GF-D8 (cell line): ENCODE measurements around the gene FRMD4A.

Experiments
- DNase-seq: peaks from one replicate; lab custom pipeline; 2025; lab: John Stamatoyannopoulos, UW

The FRMD4A gene

DNA sequence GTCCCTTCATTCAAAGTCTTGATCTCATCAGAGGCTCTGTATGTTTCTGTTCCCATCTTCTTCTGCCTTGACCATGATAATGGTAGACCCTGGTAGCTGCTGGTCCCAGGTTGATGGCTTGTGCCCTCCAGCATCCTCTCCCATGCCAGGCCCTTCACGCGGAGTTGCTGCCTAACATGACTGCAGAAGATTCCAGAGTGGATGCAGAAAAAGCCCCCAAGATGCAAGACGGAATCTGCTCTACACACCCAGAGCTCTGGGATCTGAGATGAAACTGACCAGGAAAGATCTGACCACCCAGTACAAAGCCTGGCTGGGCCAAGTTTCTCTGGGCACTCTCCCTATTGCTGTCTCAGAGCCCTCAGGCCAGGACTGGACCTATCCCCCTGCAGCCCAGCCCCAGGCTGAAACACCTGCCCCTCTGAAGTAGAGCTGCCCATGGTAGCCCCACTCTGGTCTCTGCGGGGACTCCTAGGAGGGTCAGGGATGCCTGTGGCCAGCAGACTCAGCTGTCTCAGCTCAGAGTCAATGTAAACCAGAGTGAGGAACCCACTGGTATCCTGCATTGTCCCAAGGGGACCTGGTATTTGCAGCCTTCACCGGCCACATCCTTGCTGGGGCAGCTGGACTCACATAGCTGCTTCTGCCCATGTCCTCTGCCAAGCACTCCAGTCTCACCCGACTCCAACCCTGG lies 9.5 kb upstream of the FRMD4A start:
- DNase-seq: no peak

DNA sequence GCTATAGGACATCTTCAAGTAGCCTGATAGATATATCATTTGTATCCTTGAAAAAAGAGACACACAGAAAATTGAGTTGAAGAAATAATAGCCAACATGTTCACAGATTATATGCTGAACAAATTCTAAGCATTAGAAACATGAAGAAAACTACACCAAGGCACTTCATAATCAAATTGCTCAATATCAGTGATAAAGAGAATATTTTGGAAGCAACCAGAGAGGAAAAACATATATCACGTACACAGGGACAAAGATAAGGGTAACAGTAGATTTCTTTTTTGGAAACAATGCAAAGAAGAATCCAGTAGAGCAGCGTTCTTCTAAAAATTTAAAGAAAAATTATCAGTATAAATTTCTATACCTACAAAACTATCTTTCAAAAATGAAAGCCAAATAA lies 6.0 kb upstream of the FRMD4A start:
- DNase-seq: no peak

DNA sequence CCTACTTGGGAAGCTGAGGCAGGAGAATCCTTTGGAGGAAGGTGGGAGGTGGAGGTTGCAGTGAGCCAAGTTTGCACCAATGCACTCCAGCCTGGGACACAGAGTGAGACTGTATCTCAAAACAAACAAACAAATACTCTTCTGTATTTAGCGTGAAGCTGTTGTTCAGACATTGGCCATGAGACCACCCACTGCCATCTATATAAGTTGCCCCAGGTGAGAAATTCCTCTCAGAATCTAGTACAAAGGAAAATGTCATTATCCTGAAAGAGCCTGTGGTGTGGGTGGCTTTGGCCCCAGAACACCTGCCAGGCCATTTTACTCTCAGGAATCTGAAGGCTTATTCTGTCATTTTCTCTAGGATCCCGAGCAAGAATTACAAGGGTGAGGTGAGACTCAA lies 4.0 kb upstream of the FRMD4A start:
- DNase-seq: no peak

DNA sequence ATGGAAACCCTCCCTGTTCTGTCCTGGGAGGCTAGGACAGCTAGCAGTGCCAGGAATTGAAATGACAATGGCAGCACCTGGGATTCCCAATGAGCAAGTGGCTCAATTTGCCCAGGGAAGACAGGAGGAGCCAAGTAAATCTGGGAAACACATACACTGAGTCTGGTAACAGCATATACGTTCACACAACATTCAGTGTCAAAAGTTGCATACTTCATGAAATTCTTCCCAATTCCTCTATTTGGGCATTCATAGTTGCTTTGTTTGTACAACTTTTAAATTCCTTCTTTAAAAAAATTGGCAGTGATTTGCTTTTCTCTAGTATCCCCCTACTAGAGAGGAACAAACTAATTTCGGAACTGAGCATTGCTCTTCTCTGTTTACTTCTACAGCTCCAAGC lies 2.9 kb upstream of the FRMD4A start:
- DNase-seq: no peak

DNA sequence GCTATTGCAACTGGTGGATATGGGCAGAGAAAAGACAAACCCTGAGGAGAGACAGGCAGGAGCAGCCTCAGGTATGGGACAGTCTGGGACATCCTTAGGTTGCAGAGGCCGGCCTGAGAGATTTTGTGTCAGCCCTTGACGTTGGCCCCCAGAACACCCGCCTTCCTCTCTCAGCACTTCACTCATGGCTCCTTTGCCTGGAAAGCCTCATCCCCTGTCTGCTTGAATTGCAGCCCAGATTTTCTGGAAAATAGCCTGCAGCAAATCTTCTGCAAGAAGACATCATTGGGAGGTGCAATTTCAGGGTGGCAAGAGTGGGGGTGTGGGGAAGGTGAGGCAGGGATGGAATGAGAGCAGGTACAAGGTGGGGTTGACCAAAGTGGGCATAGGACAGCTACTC lies 2.2 kb upstream of the FRMD4A start:
- DNase-seq: no peak

DNA sequence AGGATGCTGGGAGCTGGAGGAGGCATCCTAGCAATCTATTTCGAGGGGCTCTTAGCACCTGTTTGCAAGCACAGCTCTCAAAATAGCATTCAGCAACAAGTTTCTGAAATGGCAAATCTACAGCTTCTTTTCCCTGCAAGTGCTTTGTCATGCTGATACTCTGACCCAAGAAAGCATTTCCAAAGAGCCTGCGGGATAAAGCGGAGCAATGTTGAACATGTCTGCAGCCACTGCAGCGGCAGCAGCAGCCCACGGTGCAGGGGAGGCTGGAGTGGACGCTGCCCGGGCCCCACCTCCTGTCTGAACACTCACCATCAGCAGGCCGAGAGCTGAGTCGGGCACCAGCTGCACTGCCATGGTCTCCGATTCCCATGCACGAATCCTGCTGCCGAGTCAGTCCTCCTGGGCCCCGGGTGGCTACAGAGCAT lies 964 bp downstream of the FRMD4A start:
- no peak for DNase-seq

DNA sequence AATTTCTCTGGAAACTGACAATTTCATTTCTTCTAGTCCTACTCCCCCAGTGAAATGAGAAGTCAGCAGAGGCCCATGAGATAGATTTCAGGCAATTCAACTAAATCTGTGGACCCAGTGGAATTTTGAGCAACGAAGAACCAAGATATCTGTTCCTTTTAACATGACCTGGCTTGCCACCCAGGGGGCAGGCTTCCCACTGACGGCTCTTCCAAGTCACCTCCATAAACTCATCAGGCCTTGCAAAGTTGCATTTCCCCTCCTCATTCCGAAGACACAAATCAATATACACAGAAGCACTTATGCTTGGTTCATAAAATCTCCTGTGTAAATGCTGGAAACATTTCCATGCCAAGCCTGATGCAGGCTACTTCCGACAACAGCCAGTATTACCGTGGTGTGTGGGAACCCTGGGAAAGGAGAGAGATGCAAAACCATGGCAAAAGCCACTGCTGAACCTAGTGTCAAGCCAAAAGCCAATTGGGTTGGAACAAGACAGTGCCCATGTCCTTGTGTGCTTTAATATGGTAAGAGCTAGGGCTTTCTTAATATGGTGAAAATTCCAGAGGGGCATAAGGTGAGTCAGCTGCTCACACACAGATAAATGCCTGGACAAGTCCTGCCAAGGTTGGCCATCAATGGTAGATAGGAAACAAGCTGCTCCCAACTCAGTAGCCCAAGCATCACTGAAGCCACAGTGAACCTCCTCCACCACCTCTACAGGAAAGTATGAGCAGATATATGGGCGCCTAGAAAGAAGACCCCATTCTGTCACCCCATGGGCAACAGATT lies 1.6 kb downstream of the FRMD4A start:
- no peak for DNase-seq

DNA sequence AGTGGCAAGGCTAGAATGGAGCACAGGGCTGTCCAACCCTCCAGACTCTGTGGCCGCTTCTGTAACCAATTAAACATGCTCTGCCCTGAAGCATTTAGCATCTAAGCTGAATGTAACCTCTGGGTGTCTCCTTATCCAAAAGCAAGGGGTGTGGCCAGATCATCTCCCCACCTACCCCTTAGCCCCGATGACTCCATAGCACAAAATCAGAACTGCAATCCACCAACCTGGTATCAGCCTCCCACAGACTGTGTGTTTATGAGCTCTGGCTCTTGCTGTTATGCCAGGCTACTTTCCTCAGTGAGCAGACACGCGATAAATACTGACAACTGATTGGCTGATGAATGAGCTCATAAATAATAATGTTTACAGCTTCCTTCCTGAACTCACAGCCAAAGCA lies 3.2 kb downstream of the FRMD4A start:
- no peak for DNase-seq

DNA sequence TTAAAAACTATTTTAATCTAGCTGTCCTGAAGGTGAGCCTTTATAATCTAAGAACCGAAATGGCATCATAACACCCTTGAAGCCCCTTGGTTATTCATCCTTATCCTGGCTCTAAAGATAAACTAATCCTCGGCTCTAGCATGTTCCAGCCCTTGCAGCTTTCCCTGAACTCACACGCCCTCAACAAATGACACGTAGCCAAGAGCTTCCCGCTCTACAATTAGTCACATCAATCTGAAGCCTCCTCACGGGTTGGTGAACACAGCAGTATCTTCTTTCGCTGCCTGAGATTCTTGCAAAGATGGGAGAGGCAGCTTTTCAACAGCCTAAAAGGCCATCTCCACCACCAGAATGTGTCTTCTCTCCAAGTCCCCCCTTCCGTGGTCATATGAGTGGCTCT lies 4.1 kb downstream of the FRMD4A start:
- DNase-seq: no peak

DNA sequence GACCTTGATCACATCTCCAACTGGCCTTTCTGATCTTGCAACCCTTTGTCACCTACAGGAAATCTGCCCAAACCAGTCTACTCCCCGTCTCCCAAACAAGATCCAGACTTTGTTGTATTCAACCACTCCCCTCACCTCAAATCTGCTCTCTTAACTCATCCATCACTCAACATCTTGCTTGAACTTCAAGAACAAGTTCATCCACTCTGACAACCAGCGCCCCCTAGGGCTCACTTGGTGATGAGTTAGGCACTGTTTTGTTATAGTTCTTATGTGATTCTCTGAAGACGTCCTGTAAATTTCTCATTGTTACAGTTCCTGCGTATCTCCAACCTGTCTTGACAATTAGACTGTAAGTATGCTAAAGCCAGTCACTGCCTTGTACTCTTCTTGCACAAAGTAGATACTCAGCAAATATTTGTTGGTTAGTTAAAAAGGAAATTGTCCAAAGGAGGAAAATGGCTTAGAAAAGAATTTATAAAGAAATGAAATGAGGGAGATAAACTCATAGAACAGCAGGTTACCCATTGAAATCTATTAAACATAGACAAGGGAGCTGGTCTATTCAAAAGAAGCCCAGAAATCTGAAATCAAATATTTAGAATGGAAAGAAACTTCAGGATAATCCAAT lies 5.3 kb downstream of the FRMD4A start:
- DNase-seq: no peak

DNA sequence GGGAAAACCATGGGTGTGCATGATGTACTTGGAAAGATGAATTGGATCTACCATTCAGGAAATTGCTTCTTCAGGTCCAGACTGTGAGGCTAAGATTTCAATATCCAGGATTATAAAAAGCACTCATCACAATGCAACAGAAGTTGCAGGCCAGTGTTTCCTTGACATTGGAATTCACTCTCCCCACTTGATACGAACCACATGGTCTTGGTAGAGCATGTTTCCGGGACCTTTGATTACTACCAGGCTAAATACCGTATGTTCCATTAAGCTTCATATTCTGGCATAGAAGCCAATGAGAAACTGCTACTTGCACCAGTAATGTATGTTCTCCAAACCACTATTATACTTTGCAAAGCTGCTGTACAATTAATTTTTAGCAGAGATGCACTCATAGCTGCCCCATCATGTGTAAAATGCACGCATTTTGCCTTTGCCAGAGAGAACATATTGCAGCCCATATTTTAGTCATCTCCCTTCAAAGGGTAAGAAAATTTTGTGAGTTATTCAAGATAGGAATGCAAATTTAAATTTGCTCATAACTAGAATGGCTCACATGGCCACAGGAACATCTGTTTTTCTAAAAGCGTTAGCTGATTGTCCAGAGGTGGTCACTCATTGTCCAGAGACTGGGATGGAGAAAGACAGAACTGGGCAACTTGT lies 8.1 kb downstream of the FRMD4A start:
- no peak for DNase-seq

DNA sequence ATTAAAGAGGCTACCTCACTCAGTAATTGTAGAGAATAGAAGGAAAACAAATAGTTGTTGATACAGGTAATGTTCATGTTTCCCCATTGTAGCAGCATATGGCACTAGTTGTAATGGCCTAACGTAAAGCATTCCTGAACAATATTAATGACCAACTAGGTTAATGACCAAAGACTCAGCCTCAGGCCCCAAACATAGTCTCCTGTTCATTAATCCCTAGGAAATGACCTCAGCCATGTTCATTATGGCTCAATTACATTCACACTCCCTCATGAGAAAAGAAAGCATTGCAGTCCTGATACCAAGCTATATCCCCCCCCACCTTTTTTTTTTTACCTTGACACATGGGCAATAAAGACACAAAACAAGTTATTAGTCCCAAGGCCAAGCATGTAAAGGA lies 12.7 kb downstream of the FRMD4A start:
- no peak for DNase-seq

DNA sequence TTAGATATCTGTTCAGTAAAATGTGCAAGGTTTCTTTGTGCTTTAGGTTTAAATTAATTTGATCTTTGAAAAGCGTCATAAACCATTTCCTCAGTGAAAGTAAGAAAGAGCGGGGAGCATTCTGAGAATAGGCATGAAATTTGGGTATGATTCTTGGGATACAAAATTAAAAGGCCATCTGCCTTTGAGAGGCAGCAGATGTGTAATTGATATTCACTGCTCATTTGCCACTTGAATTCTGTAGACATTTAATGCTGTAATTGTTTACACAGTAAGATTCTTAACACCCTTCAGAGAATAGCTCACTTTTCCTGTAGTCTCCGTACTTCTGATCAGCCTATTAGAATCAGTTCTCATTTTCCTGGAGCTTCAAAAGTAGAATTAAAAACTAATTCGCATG lies 18.7 kb downstream of the FRMD4A start:
- DNase-seq: no peak

DNA sequence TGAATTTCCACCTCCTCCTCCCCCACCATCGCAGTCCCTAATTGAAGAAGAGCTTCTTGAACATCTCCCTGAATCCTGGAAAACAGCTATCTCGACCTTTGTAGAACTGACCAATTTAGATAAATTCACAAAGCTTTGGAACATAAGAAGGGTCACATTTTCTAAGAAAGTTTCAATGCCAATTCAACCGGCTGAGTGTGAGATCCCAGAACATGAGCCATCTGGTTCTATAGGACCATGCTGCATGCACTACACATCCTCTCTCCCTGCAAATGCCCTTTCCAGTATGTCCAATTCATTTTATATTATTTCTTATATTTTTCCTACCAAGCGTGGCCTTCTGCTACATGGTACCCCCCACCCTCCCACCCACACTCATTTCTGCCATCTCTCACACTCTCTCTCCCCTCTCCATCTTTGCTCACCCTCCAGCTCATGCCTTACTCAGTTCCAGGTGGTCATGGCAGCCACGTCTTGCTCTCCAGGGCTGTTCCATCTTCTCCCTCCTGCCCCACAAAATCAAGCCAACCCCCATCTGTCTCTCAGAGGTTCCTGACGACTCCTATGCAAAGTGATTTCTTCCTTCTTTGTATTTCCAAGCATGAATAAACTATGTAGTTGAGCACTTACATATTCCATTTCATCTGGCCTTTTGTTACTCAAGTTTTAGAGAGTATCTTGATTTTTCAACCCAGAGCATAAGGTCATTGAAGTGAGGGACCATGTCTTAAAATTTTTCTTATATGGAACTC lies 19.3 kb downstream of the FRMD4A start:
- DNase-seq: no peak

DNA sequence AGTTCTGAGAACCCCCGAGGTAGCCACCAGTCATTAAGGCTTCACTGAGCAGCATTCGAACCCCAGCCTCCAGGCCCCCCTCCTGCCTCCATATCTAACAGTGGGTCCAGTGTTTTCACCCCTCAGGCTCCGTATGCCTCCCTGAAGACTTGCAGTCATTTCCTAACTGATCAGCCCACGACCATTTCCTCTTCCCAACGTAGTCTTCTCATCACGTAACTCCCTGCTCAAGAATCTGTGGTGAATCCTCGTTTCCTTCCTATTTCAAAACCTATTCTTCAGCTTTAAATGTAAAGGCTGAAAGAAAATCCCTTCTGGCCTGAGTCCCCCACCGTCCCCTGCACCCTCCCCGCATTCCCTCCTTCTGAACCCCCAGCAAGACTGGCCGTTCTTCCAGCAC lies 21.1 kb downstream of the FRMD4A start:
- no peak for DNase-seq

DNA sequence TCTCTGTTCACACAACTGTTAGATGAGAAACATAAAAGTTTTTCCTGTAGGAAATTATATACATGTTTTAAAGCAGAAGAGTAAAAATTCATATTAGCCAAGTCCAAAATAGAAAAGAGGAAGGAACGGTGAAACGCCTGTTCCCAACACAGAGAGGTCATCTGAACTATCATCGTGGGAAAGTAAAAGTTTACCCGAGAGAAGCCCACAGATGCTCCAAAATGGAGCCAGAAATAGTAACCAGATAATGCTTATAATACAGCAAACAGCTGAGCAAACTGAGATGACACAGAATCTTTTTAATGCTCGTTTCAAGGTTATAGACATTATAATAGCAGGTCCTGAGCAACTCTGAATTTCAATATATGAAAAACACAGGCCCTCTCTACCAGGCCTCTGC lies 24.5 kb downstream of the FRMD4A start:
- no peak for DNase-seq

DNA sequence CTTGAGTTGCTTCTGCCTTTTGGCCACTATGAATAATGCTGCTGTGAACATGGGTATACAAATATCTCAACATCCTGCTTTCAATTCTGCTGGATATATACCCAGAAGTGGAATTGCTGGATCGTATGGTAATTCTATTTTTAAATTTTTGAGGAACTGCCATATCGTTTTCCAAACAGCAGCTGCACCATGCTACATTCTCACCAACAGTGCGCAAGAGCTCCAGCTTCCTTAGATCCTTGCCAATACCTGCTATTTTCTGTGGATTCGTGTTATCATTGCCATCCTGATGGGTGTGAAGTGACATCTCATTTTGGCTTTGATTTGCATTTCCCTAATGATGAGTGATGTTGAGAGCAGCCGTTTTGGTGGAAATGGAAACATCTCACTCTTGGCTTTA lies 26.7 kb downstream of the FRMD4A start:
- no peak for DNase-seq

DNA sequence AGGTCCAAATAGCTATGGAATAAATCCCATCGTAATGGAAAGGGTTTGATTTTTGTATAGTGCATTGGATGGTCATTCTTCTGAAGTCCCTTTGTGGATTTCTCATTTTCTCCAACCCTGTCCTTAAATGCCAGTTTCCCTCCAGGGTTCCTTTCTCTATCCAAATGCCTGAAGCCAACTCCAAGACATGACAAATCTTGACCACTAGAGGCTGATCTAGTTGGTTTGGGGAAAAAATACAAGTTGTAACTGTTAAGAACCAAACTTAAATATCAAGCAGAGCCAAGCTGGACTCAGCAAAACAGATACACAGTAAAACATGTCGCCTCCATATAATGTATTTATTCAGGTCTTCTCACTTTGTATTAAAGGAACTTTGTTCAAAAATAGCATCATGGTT lies 28.7 kb downstream of the FRMD4A start:
- DNase-seq: no peak

DNA sequence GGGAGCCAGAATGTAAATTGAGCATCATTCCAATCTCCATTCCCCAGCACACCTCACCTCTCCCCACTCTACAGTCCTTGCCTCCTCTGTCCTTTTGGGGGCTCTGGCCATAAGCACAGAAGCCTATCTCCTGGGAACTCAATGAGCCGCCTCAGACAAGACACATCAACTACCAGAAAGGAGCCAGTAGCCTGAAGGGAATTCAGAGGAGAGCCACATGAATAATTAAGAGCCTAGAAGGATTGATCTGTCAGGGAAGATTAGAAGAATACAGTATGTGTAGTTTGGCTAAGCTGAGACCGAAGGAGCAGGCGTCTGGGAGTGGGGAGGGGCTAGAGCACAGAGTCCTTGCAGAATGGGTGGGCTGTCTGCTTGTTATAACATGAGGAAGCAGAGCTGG lies 31.2 kb downstream of the FRMD4A start:
- no peak for DNase-seq

DNA sequence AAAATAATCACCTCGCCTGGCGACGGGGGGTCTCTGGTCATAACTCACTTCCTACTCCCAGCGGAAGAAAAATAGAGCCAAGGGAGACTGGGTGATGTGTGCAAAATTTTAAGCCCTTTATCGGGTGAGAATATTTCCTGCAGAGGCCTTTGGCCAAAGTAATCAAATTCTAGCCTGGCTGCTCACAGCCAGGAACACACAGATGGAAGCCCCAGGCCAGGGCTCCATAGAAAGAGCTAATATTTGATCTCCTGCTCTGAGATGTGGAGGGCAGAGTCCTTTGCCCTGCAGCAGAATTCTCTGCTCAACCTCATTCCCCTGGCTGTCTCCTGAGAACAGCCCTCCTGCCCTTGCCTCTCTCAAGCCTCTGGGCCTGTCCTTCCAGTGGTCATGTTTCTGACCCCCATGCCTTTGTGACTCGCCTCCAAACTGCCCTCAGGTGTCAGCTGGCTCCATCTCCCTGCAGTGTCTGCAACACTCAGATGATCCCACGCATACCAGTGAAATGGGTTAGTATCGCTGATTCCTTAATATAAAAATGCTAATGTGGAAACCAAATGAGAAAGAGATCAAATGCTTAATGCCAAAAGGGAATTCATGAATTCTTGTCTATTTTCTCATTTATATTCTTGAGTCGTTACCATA lies 34.5 kb downstream of the FRMD4A start:
- DNase-seq: no peak

DNA sequence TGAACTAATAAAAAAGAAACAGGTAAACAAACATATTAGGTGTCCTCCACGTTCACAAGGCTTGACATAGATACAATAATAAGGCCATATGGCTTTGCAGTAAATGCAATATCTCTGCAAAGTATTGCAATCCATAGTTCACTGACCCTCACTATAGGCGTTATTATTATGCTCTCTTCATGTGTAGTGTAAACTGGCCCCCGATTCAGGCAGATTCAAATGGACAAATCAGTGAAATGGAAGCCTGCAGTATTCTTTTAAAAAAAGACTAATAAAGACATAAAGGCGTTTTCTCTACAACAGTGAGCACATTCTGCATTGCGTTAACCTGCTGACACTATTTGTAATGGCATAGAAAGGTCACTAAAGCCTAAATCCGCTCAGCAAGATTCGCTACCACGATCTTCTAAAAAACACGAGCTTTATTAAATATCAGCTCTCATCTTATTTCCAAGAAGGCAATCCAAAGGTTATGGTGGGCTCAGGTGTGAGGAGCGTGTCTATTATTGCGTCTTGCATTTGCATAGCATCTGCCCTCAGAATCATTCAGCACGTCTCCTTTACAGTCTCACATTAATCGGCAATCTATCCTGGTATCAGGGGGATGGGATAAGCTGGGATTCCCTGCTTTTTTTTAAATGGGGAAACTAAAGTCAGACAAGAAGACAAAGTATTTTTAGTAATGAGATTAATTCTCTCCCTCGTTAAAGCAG lies 36.2 kb downstream of the FRMD4A start:
- no peak for DNase-seq
